ENCODE results near the gene CCDC149. TPM values are rescaled to one million over a fixed set of nuclear protein-coding genes. Genes with fewer than 3 reads are reported as not detected.

Gene CCDC149
- total RNA-seq, 1 donor: 2.5 TPM

GRCh38 chr4:24849756-24850155 is 63.1 kb downstream of the CCDC149 start:
- Histone ChIP-seq H3K9me3 (ENCODE audit: low read depth, low read length) (no peaks in the 10 kb centered on the region), H3K27me3 (ENCODE audit: insufficient read depth, low read length) (no peaks in the 10 kb centered on the region), H3K4me3 (ENCODE audit: low read length) (no peak overlapping the region), H3K4me1 (ENCODE audit: insufficient read depth, low read length) (no peaks in the 10 kb centered on the region)

DNA sequence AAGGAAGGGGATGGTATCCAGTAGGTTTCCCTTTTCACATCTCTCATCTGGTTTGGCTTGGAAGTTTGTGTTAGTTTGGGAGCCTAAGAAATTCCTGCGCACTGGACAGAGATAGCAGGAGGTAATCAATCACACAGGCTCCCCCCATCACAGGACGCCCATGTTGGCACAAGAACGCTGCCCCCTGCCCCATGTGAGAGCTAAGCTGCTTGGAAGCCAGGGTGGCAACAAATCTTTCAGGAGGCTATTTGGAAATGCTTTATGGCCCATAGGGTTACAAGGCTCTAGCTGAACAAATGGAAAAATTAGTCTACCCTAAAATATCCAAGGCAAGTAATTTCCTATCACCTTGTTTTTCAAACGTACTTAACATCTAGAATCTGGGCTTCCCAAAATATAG is 63.5 kb downstream of the CCDC149 start:
- H3K4me1 ChIP-seq (ENCODE audit: insufficient read depth, low read length): no peaks in the 10 kb centered on the region
- no peak overlapping the region for H3K4me3 ChIP-seq (ENCODE audit: low read length)
- no peaks in the 10 kb centered on the region for H3K9me3 ChIP-seq (ENCODE audit: low read depth, low read length)
- no peaks in the 10 kb centered on the region for H3K27me3 ChIP-seq (ENCODE audit: insufficient read depth, low read length)

DNA sequence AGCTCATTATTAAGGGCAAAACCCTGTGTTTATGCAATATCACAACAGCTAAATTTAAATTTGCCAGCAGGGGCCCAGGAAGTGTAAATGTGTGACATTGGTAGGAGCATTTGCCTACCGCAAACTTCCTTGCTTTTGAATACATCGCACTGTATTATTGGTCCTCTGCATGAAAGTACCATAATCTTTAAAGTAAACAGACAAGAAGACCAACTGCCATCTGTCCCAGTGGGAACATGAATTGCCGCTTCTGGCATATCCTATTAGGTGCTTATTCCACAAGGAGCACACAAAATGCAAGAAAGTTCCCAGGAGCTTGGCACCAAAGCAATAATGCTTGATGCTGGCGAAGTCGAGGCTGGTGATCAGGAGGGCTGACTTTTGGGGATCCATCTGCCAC is 66.1 kb downstream of the CCDC149 start:
- no peaks in the 10 kb centered on the region for H3K27me3 ChIP-seq (ENCODE audit: insufficient read depth, low read length)
- no peak overlapping the region for H3K4me3 ChIP-seq (ENCODE audit: low read length)
- H3K9me3 ChIP-seq (ENCODE audit: low read depth, low read length): no peaks in the 10 kb centered on the region

GRCh38 chr4:24845902-24846301 is 66.9 kb downstream of the CCDC149 start:
- Histone ChIP-seq H3K9me3 (ENCODE audit: low read depth, low read length) (no peaks in the 10 kb centered on the region), H3K27me3 (ENCODE audit: insufficient read depth, low read length) (no peaks in the 10 kb centered on the region), H3K4me3 (ENCODE audit: low read length) (no peak overlapping the region), H3K4me1 (ENCODE audit: insufficient read depth, low read length) (no peaks in the 10 kb centered on the region)

More for the DNA sequence above, 66.1 kb downstream of the CCDC149 start:
- no peaks in the 10 kb centered on the region for H3K4me1 ChIP-seq (ENCODE audit: insufficient read depth, low read length)

- Histone ChIP-seq H3K4me1 (ENCODE audit: insufficient read depth, low read length) (no peaks in the 10 kb centered on the region), H3K9me3 (ENCODE audit: low read depth, low read length) (no peaks in the 10 kb centered on the region), H3K27me3 (ENCODE audit: insufficient read depth, low read length) (no peaks in the 10 kb centered on the region), H3K4me3 (ENCODE audit: low read length) (no peak overlapping the region)
Measured at GRCh38 chr4:24845132-24845531, 67.7 kb downstream of the CCDC149 start.

DNA sequence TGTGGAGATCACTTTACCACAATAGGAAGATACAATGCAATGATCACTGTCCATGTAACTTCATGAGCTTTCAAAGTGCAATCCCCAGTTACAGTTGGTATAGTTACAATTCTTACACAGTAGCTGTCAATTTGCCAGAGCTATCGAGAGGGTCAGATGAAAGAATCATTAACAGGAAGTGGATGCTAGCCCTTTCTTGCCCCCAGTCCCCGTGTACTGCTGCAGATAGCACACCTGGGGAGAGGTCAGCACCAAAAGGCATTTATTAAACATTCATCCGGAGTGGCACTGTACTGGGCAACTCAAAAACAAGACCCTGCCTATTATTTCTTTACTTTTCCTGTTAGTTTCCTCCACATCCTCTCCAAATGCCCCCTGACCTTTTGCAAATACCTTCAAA is 69.7 kb downstream of the CCDC149 start:
- H3K9me3 ChIP-seq (ENCODE audit: low read depth, low read length): no peaks in the 10 kb centered on the region
- H3K4me1 ChIP-seq (ENCODE audit: insufficient read depth, low read length): no peaks in the 10 kb centered on the region
- no peaks in the 10 kb centered on the region for H3K27me3 ChIP-seq (ENCODE audit: insufficient read depth, low read length)
- H3K4me3 ChIP-seq (ENCODE audit: low read length): no peak overlapping the region

DNA sequence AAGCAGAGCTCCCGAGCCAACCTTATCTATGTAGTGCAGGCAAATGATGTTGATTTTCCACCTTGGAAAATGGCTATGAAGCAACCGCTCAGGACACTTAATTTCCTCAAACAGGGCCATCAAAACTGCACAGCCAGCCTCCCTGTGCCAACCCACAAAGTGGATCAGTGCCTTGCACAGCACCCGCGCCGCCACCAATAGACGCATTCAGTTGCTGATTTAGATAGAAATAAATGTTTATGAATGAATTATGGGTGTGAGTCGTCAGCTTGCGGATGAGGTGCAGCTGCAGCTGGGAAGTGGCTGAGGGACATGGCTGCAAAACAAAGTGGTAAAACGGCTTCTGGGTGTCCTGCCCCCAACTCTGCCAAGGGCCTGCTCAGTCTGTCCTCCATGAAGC is 70.5 kb downstream of the CCDC149 start:
- Histone ChIP-seq H3K9me3 (ENCODE audit: low read depth, low read length) (no peaks in the 10 kb centered on the region), H3K4me1 (ENCODE audit: insufficient read depth, low read length) (no peaks in the 10 kb centered on the region), H3K4me3 (ENCODE audit: low read length) (no peak overlapping the region), H3K27me3 (ENCODE audit: insufficient read depth, low read length) (no peaks in the 10 kb centered on the region)

DNA sequence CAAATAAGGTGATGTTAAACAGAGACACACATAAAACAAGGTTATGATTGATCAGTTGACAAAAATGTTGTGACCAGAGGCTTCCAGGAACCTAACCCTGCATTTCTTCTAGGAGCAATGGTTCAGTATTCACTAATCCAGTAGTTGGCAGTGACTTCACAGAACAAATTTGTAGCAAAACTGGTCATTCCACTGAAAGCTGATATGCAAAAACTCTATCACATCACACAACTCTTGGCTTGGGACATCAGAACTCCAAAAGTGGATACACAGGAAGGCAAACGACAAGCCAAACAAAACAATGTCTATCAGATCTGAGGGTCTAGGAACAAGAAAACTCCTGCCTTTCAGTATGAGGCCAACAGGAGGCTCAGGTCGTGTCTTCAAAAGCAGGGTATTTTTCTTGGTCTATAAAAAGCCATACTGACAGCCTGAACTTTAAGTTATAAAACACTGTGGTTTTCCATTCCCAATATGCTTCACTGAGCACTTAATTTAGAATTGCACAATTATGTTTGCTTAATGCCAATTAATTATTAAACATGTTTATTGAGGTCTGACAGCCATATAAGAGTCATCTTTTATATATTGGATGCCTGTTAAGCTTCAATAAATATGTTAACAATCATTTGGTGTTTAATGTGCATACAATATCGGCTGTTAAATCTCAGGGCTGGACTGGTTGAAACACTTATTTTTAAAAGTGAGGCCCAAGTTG is 71.9 kb downstream of the CCDC149 start:
- Histone ChIP-seq H3K9me3 (ENCODE audit: low read depth, low read length) (no peaks in the 10 kb centered on the region), H3K4me1 (ENCODE audit: insufficient read depth, low read length) (no peaks in the 10 kb centered on the region), H3K27me3 (ENCODE audit: insufficient read depth, low read length) (no peaks in the 10 kb centered on the region), H3K4me3 (ENCODE audit: low read length) (no peak overlapping the region)

DNA sequence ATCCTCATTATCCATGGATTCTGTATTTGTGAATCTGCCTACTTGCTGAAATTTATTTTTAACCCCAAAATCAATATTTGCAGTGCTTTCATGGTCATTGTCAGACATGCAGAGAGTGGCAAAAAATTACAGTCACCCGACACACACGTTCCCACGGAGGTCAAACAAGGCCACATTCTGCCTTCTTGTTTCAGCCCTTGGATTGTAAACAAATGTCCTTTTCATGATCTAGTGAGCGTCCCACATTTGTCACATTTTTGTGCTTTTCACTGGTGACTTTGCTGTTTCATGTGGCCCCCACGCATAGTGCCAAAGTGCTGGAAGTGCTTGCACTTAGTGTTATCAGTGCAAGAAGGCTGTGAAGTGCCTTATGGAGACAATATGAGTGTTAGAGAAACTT is 72.5 kb downstream of the CCDC149 start:
- H3K4me3 ChIP-seq (ENCODE audit: low read length): no peak overlapping the region
- no peaks in the 10 kb centered on the region for H3K27me3 ChIP-seq (ENCODE audit: insufficient read depth, low read length)
- H3K9me3 ChIP-seq (ENCODE audit: low read depth, low read length): no peaks in the 10 kb centered on the region
- H3K4me1 ChIP-seq (ENCODE audit: insufficient read depth, low read length): no peaks in the 10 kb centered on the region

GRCh38 chr4:24837781-24838180 is 75.1 kb downstream of the CCDC149 start:
- no peaks in the 10 kb centered on the region for H3K9me3 ChIP-seq (ENCODE audit: low read depth, low read length)
- H3K4me3 ChIP-seq (ENCODE audit: low read length): no peak overlapping the region
- H3K27me3 ChIP-seq (ENCODE audit: insufficient read depth, low read length): no peaks in the 10 kb centered on the region
- H3K4me1 ChIP-seq (ENCODE audit: insufficient read depth, low read length): no peaks in the 10 kb centered on the region

DNA sequence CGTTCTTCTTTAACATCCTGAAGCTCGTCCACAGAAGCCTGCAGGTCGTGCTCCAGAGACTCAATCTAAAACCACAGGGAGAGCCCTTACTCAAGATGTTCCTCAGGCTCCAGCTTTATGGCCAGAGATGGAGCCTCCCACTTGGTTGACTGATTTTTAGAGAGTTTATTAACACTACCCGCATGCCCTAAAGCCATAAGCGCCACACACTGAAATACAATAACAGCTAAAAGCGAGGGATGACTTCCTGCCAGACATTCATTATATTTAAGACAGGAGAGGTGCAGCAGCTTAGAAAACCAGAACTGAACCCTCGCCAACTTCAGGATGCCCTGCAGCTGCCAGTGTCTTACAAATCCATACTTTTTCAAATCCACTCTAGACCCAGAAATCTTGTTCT is 75.5 kb downstream of the CCDC149 start:
- no peaks in the 10 kb centered on the region for H3K4me1 ChIP-seq (ENCODE audit: insufficient read depth, low read length)
- no peaks in the 10 kb centered on the region for H3K27me3 ChIP-seq (ENCODE audit: insufficient read depth, low read length)

GRCh38 chr4:24836661-24837242 is 76.1 kb downstream of the CCDC149 start:
- no peaks in the 10 kb centered on the region for H3K9me3 ChIP-seq (ENCODE audit: low read depth, low read length)

More for the DNA sequence above, 75.5 kb downstream of the CCDC149 start:
- H3K9me3 ChIP-seq (ENCODE audit: low read depth, low read length): no peaks in the 10 kb centered on the region
- no peak overlapping the region for H3K4me3 ChIP-seq (ENCODE audit: low read length)

GRCh38 chr4:24835696-24836095 is 77.1 kb downstream of the CCDC149 start:
- Histone ChIP-seq H3K27me3 (ENCODE audit: insufficient read depth, low read length) (no peaks in the 10 kb centered on the region), H3K9me3 (ENCODE audit: low read depth, low read length) (no peaks in the 10 kb centered on the region), H3K4me1 (ENCODE audit: insufficient read depth, low read length) (no peaks in the 10 kb centered on the region), H3K4me3 (ENCODE audit: low read length) (no peak overlapping the region)

More at GRCh38 chr4:24836661-24837242, 76.1 kb downstream of the CCDC149 start:
- Histone ChIP-seq H3K4me1 (ENCODE audit: insufficient read depth, low read length) (no peaks in the 10 kb centered on the region), H3K27me3 (ENCODE audit: insufficient read depth, low read length) (no peaks in the 10 kb centered on the region), H3K4me3 (ENCODE audit: low read length) (no peak overlapping the region)

DNA sequence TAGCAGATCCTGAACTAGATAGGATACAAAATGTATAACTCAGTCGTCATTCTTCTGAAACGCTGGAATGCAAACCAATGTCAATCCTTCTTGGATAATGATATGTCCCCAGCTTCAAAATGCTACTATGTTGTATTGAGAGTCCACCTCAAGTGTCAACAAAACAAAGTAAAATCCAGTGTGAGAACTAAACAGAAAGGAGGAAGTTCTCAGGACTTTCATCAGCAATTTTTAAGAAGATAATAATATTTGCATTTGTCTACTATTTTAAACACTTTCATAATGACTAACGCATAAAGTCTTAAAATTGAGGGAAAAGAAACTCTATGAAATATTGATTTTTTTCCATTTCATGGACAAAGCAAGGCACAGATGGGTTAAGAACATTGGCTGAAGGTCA is 81.2 kb downstream of the CCDC149 start:
- H3K4me3 ChIP-seq (ENCODE audit: low read length): no peak overlapping the region
- no peaks in the 10 kb centered on the region for H3K9me3 ChIP-seq (ENCODE audit: low read depth, low read length)
- no peaks in the 10 kb centered on the region for H3K4me1 ChIP-seq (ENCODE audit: insufficient read depth, low read length)
- H3K27me3 ChIP-seq (ENCODE audit: insufficient read depth, low read length): no peaks in the 10 kb centered on the region

GRCh38 chr4:24824720-24825119 is 88.1 kb downstream of the CCDC149 start:
- Histone ChIP-seq H3K27me3 (ENCODE audit: insufficient read depth, low read length) (no peaks in the 10 kb centered on the region), H3K4me3 (ENCODE audit: low read length) (no peak overlapping the region), H3K9me3 (ENCODE audit: low read depth, low read length) (no peaks in the 10 kb centered on the region), H3K4me1 (ENCODE audit: insufficient read depth, low read length) (peaks cover 5% of the 10 kb centered on the region)

GRCh38 chr4:24820541-24820940 is 92.3 kb downstream of the CCDC149 start:
- peaks cover 5% of the 10 kb centered on the region for H3K4me1 ChIP-seq (ENCODE audit: insufficient read depth, low read length)
- no peak overlapping the region for H3K4me3 ChIP-seq (ENCODE audit: low read length)
- no peaks in the 10 kb centered on the region for H3K9me3 ChIP-seq (ENCODE audit: low read depth, low read length)
- no peaks in the 10 kb centered on the region for H3K27me3 ChIP-seq (ENCODE audit: insufficient read depth, low read length)

Data from mononuclear cell (primary cell).